H1 (cell line): ENCODE results near the gene CHD6. TPM values are rescaled to one million over a fixed set of nuclear protein-coding genes. Genes with fewer than 3 reads are reported as not detected.

Experiments
- CTCF ChIA-PET: fragments of 300-600 bp; sonication (Branson Sonifier 250); formaldehyde crosslinking; loops from one replicate; lab custom pipeline; 2021; ENCODE audit not compliant: partially characterized antibody; lab: Charles Lee
- POLR2A ChIA-PET: fragments of 300-600 bp; sonication (Branson Sonifier 250); formaldehyde crosslinking; loops from one replicate; lab custom pipeline; 2021; ENCODE audit warnings: inconsistent platforms; ENCODE audit not compliant: partially characterized antibody; lab: Charles Lee
- DNase-seq, 2 experiments: peaks; one replicate each; pipeline versions ENCODE4 v3.0.0 to v3.0.0-alpha.2; 2010 to 2022; ENCODE audit warnings: low spot score in 2 of 2, low read depth in 1 of 2, mixed read lengths in 1 of 2
- FAIRE-seq: peaks from 2 replicates; lab custom pipeline; 2011; peaks lifted over from hg19 to GRCh38; lab: Jason Lieb, UNC
- H2AFZ ChIP-seq: 2 replicates; pipeline ENCODE4 v1.8.1; 2012; ENCODE audit warnings: low read length, inconsistent platforms
- H2AK5ac ChIP-seq: 2 replicates; pipeline ENCODE4 v1.6.1; 2013; ENCODE audit warnings: low read depth, low read length
- H2BK120ac ChIP-seq: replicated peaks from 2 replicates; pipeline ENCODE3; 2013; ENCODE audit warnings: low read depth, low read length, inconsistent platforms
- H2BK12ac ChIP-seq: 2 replicates; pipeline ENCODE4 v1.6.1; 2013; ENCODE audit warnings: low read depth, low read length
- H2BK15ac ChIP-seq: 2 replicates; pipeline ENCODE4 v1.6.1; 2013; ENCODE audit warnings: low read length
- H2BK20ac ChIP-seq: 2 replicates; pipeline ENCODE4 v1.6.1; 2013; ENCODE audit warnings: low read length
- H2BK5ac ChIP-seq: 2 replicates; pipeline ENCODE4 v1.6.1; 2013; ENCODE audit warnings: low read depth, low read length
- H3K14ac ChIP-seq: 2 replicates; pipeline ENCODE4 v1.6.1; 2013; ENCODE audit warnings: inconsistent platforms; ENCODE audit not compliant: insufficient read length
- H3K18ac ChIP-seq: 2 replicates; pipeline ENCODE4 v1.6.1; 2013; ENCODE audit warnings: low read length; ENCODE audit errors: extremely low read depth
- H3K23ac ChIP-seq: 2 replicates; pipeline ENCODE4 v1.6.1; 2013; ENCODE audit warnings: inconsistent platforms; ENCODE audit not compliant: insufficient read length
- H3K23me2 ChIP-seq: 2 replicates; pipeline ENCODE4 v1.6.1; 2013; ENCODE audit warnings: low read depth, low read length
- H3K27ac ChIP-seq: 2 replicates; pipeline ENCODE4 v1.6.1; 2011; ENCODE audit warnings: low read depth, low read length, inconsistent platforms
- H3K27me3 ChIP-seq, 4 experiments: replicated peaks in 1 of 4; 1 replicate in 1 of 4; 2 replicates in 3 of 4; pipeline versions ENCODE4 v1.6.1 to v1.8.1; 2011 to 2013; ENCODE audit warnings: low read length in 3 of 4, mild to moderate bottlenecking in 3 of 4, inconsistent platforms in 2 of 4, mixed read lengths in 2 of 4, moderate library complexity in 1 of 4; ENCODE audit not compliant: control insufficient read depth in 3 of 4, insufficient read depth in 3 of 4; ENCODE audit errors: extremely low read depth in 1 of 4
- H3K36me3 ChIP-seq, 4 experiments: 2 replicates each; pipeline versions ENCODE4 v1.6.1 to v1.8.1; 2011 to 2013; ENCODE audit warnings: mild to moderate bottlenecking in 4 of 4, low read length in 3 of 4, moderate library complexity in 2 of 4, control low read depth in 1 of 4, inconsistent platforms in 1 of 4; ENCODE audit not compliant: insufficient read depth in 4 of 4, control insufficient read depth in 2 of 4
- H3K4ac ChIP-seq: replicated peaks from 2 replicates; pipeline ENCODE3; 2013; ENCODE audit warnings: low read length, low read depth, mixed read lengths, inconsistent platforms; ENCODE audit not compliant: insufficient read length
- H3K4me1 ChIP-seq, 4 experiments: replicated peaks in 1 of 4; 1 replicate in 1 of 4; 2 replicates in 3 of 4; pipeline versions ENCODE4 v1.6.1 to v1.8.1; 2011 to 2013; ENCODE audit warnings: low read length in 3 of 4, inconsistent platforms in 2 of 4, mixed read lengths in 1 of 4; ENCODE audit not compliant: insufficient read depth in 4 of 4, control insufficient read depth in 3 of 4
- H3K4me2 ChIP-seq, 2 experiments: 2 replicates each; pipeline versions ENCODE4 v1.6.1 to v1.8.1; 2011 to 2013; ENCODE audit warnings: low read depth in 2 of 2, low read length in 2 of 2, control low read depth in 1 of 2, inconsistent platforms in 1 of 2, mild to moderate bottlenecking in 1 of 2; ENCODE audit not compliant: insufficient read depth in 1 of 2
- H3K4me3 ChIP-seq, 4 experiments: fragments of 200-600, 300-600 bp in 1 of 4; sonication (generic), shearing (Covaris generic), sonication (Bioruptor Twin) in 1 of 4; 2 replicates each; pipeline versions ENCODE4 v1.5.1 to v1.8.1; 2011 to 2016; ENCODE audit warnings: low read length in 4 of 4, low read depth in 3 of 4, control low read depth in 2 of 4, inconsistent platforms in 2 of 4, mild to moderate bottlenecking in 2 of 4, mixed read lengths in 1 of 4, moderate library complexity in 1 of 4; ENCODE audit not compliant: insufficient read depth in 2 of 4; ENCODE audit errors: extremely low read depth in 1 of 4
- H3K56ac ChIP-seq: replicated peaks from 2 replicates; pipeline ENCODE3; 2013; ENCODE audit warnings: low read depth, mild to moderate bottlenecking, mixed read lengths, low read length, inconsistent platforms; ENCODE audit not compliant: insufficient read length
- H3K79me1 ChIP-seq: 2 replicates; pipeline ENCODE4 v1.6.1; 2013; ENCODE audit warnings: low read depth, low read length, control low read depth
- H3K79me2 ChIP-seq, 2 experiments: 2 replicates each; pipeline versions ENCODE4 v1.6.1 to v1.8.1; 2012 to 2013; ENCODE audit warnings: low read length in 2 of 2, mild to moderate bottlenecking in 2 of 2, inconsistent platforms in 1 of 2; ENCODE audit not compliant: insufficient read depth in 2 of 2, control insufficient read depth in 1 of 2
- H3K9ac ChIP-seq, 4 experiments: replicated peaks in 1 of 4; 1 replicate in 1 of 4; 2 replicates in 3 of 4; pipeline versions ENCODE4 v1.6.1 to v1.8.1; 2011 to 2013; ENCODE audit warnings: low read depth in 3 of 4, low read length in 3 of 4, control low read depth in 2 of 4, mild to moderate bottlenecking in 2 of 4, moderate library complexity in 2 of 4, inconsistent platforms in 1 of 4; ENCODE audit errors: extremely low read depth in 1 of 4
- H3K9me3 ChIP-seq, 2 experiments: 2 replicates each; pipeline versions ENCODE4 v1.6.1 to v1.8.1; 2012 to 2013; ENCODE audit warnings: mild to moderate bottlenecking in 2 of 2, moderate library complexity in 2 of 2, control low read depth in 1 of 2, inconsistent platforms in 1 of 2, low read depth in 1 of 2, low read length in 1 of 2, mixed read lengths in 1 of 2; ENCODE audit not compliant: insufficient read depth in 2 of 2
- H4K20me1 ChIP-seq, 2 experiments: replicated peaks in 1 of 2; 2 replicates each; pipeline versions ENCODE3 to v1.8.1; 2011 to 2013; ENCODE audit warnings: inconsistent platforms in 2 of 2, low read length in 2 of 2, mild to moderate bottlenecking in 1 of 2; ENCODE audit not compliant: insufficient read depth in 2 of 2, control insufficient read depth in 1 of 2
- H4K5ac ChIP-seq: 2 replicates; pipeline ENCODE4 v1.6.1; 2013; ENCODE audit warnings: low read length, low read depth, mixed read lengths, inconsistent platforms; ENCODE audit not compliant: insufficient read length
- H4K8ac ChIP-seq: 2 replicates; pipeline ENCODE4 v1.8.0; 2013; ENCODE audit warnings: mild to moderate bottlenecking, moderate library complexity, low read length, inconsistent platforms; ENCODE audit not compliant: insufficient read depth; ENCODE audit errors: extremely low read depth
- H4K91ac ChIP-seq: replicated peaks from 2 replicates; pipeline ENCODE3; 2013; ENCODE audit warnings: low read length, mixed read lengths, inconsistent platforms; ENCODE audit not compliant: insufficient read length
- ATF3 ChIP-seq: IDR thresholded peaks from 2 replicates; pipeline ENCODE4 v1.6.1; 2011; ENCODE audit warnings: low read depth, mild to moderate bottlenecking, low read length; ENCODE audit not compliant: insufficient read depth
- RXRA ChIP-seq: IDR thresholded peaks from 2 replicates; pipeline ENCODE4 v1.6.1; 2011; ENCODE audit warnings: low read depth, mild to moderate bottlenecking, low read length, moderate library complexity; ENCODE audit not compliant: insufficient read depth
- SP1 ChIP-seq: IDR thresholded peaks from 2 replicates; pipeline ENCODE4 v1.6.1; 2011; ENCODE audit warnings: low read depth, low read length
- WGBS, 2 experiments: shearing (Covaris generic) in 1 of 2; methylation state at CpG; one replicate each; pipeline versions ENCODE4 v1.1.6 to v1.1.7; 2013 to 2015; ENCODE audit warnings: low lambda C conversion rate in 2 of 2, mixed read lengths in 2 of 2, inconsistent platforms in 1 of 2, low coverage in 1 of 2, missing lambda C conversion rate in 1 of 2; ENCODE audit not compliant: insufficient replicate concordance in 2 of 2, insufficient coverage in 1 of 2, insufficient read length in 1 of 2; ENCODE audit errors: extremely low coverage in 1 of 2, missing lambda C conversion rate in 1 of 2; 5-methylcytosine and 5-hydroxymethylcytosine counted together
- polyA plus RNA-seq, 7 experiments: library from polyadenylated mRNA; depleted of rRNA in 3 of 7; stranded (reverse) in 5 of 7; unstranded in 2 of 7; fragments of >200 nt in 5 of 7; fragments of 200-250 nt in 2 of 7; gene quantifications; 1 replicate in 5 of 7; 2 replicates in 1 of 7; 4 replicates in 1 of 7; pipeline versions ENCODE4 v1.2.1 to v1.2.3, GENCODE V29; 2011 to 2013; ENCODE audit warnings: missing spikeins in 2 of 7, mixed read lengths in 2 of 7
- total RNA-seq: library from RNA; stranded (reverse); fragmentation: NEBNext Ultra II Directional; extraction: Animal tissue kit (Norgen Biotek cat#: 25700); gene quantifications from 2 replicates; pipeline ENCODE4 v1.2.1, GENCODE V29; 2021

The CHD6 gene
- total and polyA plus RNA-seq, 2 of the 8 experiments (the other 6 are each of a cell fraction or from before 2014, with no cell fraction given) = 11.1 to 62.9 TPM

GRCh38 chr20:41362748-41363140, 255.4 kb downstream of the CHD6 start:
- Histone ChIP-seq H3K23ac (no peak overlapping the region), H4K91ac (no peak overlapping the region), H2BK20ac (no peak overlapping the region), H2BK120ac (no peak overlapping the region), H3K4ac (no peak overlapping the region), H3K56ac (no peak overlapping the region), H3K4me3 (no peak overlapping the region), H3K4me1 (peaks cover 0 to 2% (median 0%) of the 10 kb centered on the region in 4 experiments; a peak in 3 of 7 replicates), H3K14ac (no peak overlapping the region), H2BK5ac (no peak overlapping the region), H3K23me2 (peaks cover 7% of the 10 kb centered on the region; the same call in 1 of the 2 replicates), H2BK12ac (no peak overlapping the region), H3K27me3 (peaks cover 17 to 32% (median 29%) of the 10 kb centered on the region in 4 experiments), H4K20me1 (peaks cover 2 to 8% of the 10 kb centered on the region in 2 experiments), H2BK15ac (no peak overlapping the region), H2AFZ (no peak overlapping the region), H4K5ac (no peak overlapping the region), H3K4me2 (no peak overlapping the region), H3K9ac (no peak overlapping the region), H3K79me1 (no peaks in the 10 kb centered on the region), H3K18ac (no peak overlapping the region), H2AK5ac (no peak overlapping the region), H4K8ac (no peak overlapping the region), H3K79me2 (no peaks in the 10 kb centered on the region), H3K27ac (no peak overlapping the region), H3K36me3 (no peaks in the 10 kb centered on the region), H3K9me3 (no peaks in the 10 kb centered on the region)
- FAIRE-seq (no peak), DNase-seq (no peak)
- WGBS, 2 experiments = 69% methylated on average over 3 of the region's 5 CpGs; no CpG with 5 or more reads in 1 of the 2 experiments
- POLR2A ChIA-PET = interaction anchor here (1.2 to 1.3 kb wide), 2 partner anchors 10 to 22 kb away, joined by 4 to 5 read pairs; partner anchors contain the start of gene LPIN3
- no peak for TF ChIP-seq ATF3
- TF ChIP-seq SP1 = no peak
- no peak for TF ChIP-seq RXRA
- CTCF ChIA-PET = interaction anchor here (1.0 to 2.0 kb wide), 4 partner anchors 9 to 112 kb away, joined by 3 to 6 read pairs (median 4); no protein-coding TSS in a partner anchor
